HEK293 (cell line): Measurements from ENCODE around the gene CCDC187.

ENCODE experiments used
- CTCF ChIA-PET: fragments of 350-600 bp; formaldehyde crosslinking; extraction: SDS; loops from one replicate; lab custom pipeline; 2021; ENCODE audit warnings: antibody characterized with exemption; lab: Yijun Ruan, JAX
- POLR2A ChIA-PET: fragments of 300-600 bp; formaldehyde crosslinking; extraction: SDS; loops from one replicate; lab custom pipeline; 2020; ENCODE audit warnings: antibody characterized with exemption, inconsistent platforms; lab: Yijun Ruan, JAX
- H3K27ac ChIP-seq: fragments of 200-500 bp; sonication (Bioruptor generic); 2 replicates; pipeline ENCODE4 v1.5.1; 2014; ENCODE audit warnings: low read depth, low read length, control low read depth, inconsistent platforms; ENCODE audit errors: extremely low read depth
- H3K36me3 ChIP-seq, 2 experiments: fragments of 200-500 bp in 1 of 2; sonication (Bioruptor generic) in 1 of 2; 1 replicate in 1 of 2; 2 replicates in 1 of 2; pipeline ENCODE4 v1.5.1; 2014 to 2017; ENCODE audit warnings: inconsistent platforms in 2 of 2, low read length in 2 of 2; ENCODE audit not compliant: control insufficient read depth in 2 of 2, insufficient read depth in 1 of 2
- H3K4me1 ChIP-seq: fragments of 200-500 bp; sonication (Bioruptor generic); 2 replicates; pipeline ENCODE4 v1.5.1; 2014; ENCODE audit warnings: mild to moderate bottlenecking, low read length, inconsistent platforms; ENCODE audit not compliant: control insufficient read depth, insufficient read depth
- H3K4me3 ChIP-seq: 2 replicates; pipeline ENCODE4 v1.5.1; 2011; ENCODE audit warnings: low read depth, mild to moderate bottlenecking, control low read depth, low read length, moderate library complexity
- H3K9me3 ChIP-seq: fragments of 200-500 bp; sonication (Bioruptor generic); 2 replicates; pipeline ENCODE4 v1.5.1; 2014; ENCODE audit warnings: low read depth, low read length, inconsistent platforms; ENCODE audit not compliant: control insufficient read depth, insufficient read depth
- EGR2 ChIP-seq: fragments of 450-650 bp; formaldehyde crosslinking; IDR thresholded peaks from 2 replicates; pipeline ENCODE4 v1.5.1; 2016; ENCODE audit warnings: low read depth, missing biosample characterization, missing genetic modification characterization
- KLF8 ChIP-seq: fragments of 450-650 bp; formaldehyde crosslinking; IDR thresholded peaks from 2 replicates; pipeline ENCODE4 v1.5.1; 2016; ENCODE audit warnings: missing biosample characterization, missing genetic modification characterization
- PBX3 ChIP-seq: sonication (generic); formaldehyde crosslinking; IDR thresholded peaks from 2 replicates; pipeline ENCODE4 v1.8.1; 2022; ENCODE audit warnings: mild to moderate bottlenecking, moderate library complexity, missing genetic modification reagents
- PRDM10 ChIP-seq: fragments of 450-650 bp; formaldehyde crosslinking; IDR thresholded peaks from 2 replicates; pipeline ENCODE4 v1.5.1; 2016; ENCODE audit warnings: missing biosample characterization, missing genetic modification characterization
- SP2 ChIP-seq: fragments of 450-650 bp; formaldehyde crosslinking; IDR thresholded peaks from 2 replicates; pipeline ENCODE4 v1.5.1; 2016; ENCODE audit warnings: missing biosample characterization, missing genetic modification characterization
- YY1 ChIP-seq: fragments of 450-650 bp; formaldehyde crosslinking; IDR thresholded peaks from 2 replicates; pipeline ENCODE4 v1.5.1; 2018; ENCODE audit warnings: missing biosample characterization, missing genetic modification characterization
- ZFHX2 ChIP-seq: fragments of 450-650 bp; formaldehyde crosslinking; conservative IDR thresholded peaks from 2 replicates; pipeline ENCODE4 v1.5.1; 2016; ENCODE audit warnings: missing biosample characterization, missing genetic modification characterization
- ZIC2 ChIP-seq: fragments of 450-650 bp; formaldehyde crosslinking; IDR thresholded peaks from 2 replicates; pipeline ENCODE4 v1.5.1; 2016; ENCODE audit warnings: missing biosample characterization, missing genetic modification characterization
- ZNF350 ChIP-seq: fragments of 450-650 bp; formaldehyde crosslinking; IDR thresholded peaks from 2 replicates; pipeline ENCODE4 v1.5.0; 2017; ENCODE audit warnings: missing biosample characterization, mild to moderate bottlenecking, missing genetic modification characterization
- ZNF558 ChIP-seq: fragments of 450-650 bp; formaldehyde crosslinking; IDR thresholded peaks from 2 replicates; pipeline ENCODE4 v1.5.1; 2016; ENCODE audit warnings: missing biosample characterization, missing genetic modification characterization
- ZNF623 ChIP-seq: fragments of 450-650 bp; formaldehyde crosslinking; IDR thresholded peaks from 2 replicates; pipeline ENCODE4 v1.5.1; 2016; ENCODE audit warnings: missing biosample characterization, missing genetic modification characterization
- ZNF624 ChIP-seq: fragments of 450-650 bp; formaldehyde crosslinking; IDR thresholded peaks from 2 replicates; pipeline ENCODE4 v1.5.1; 2017; ENCODE audit warnings: missing biosample characterization, missing genetic modification characterization
- ZNF654 ChIP-seq: fragments of 450-650 bp; formaldehyde crosslinking; IDR thresholded peaks from 2 replicates; pipeline ENCODE4 v1.5.1; 2016; ENCODE audit warnings: low read depth, missing biosample characterization, missing genetic modification characterization
- ZSCAN16 ChIP-seq: fragments of 450-650 bp; formaldehyde crosslinking; IDR thresholded peaks from 2 replicates; pipeline ENCODE4 v1.5.1; 2016; ENCODE audit warnings: missing biosample characterization, missing genetic modification characterization
- TF ChIP-seq, protein P1 (sequence below): fragments of 450-650 bp; formaldehyde crosslinking; IDR thresholded peaks from 2 replicates; pipeline ENCODE4 v1.5.1; 2017; ENCODE audit warnings: missing biosample characterization, missing genetic modification characterization
- TF ChIP-seq, protein P2 (sequence below): fragments of 450-650 bp; formaldehyde crosslinking; IDR thresholded peaks from 2 replicates; pipeline ENCODE4 v1.5.1; 2016; ENCODE audit warnings: missing biosample characterization, missing genetic modification characterization

CCDC187 gene

DNA sequence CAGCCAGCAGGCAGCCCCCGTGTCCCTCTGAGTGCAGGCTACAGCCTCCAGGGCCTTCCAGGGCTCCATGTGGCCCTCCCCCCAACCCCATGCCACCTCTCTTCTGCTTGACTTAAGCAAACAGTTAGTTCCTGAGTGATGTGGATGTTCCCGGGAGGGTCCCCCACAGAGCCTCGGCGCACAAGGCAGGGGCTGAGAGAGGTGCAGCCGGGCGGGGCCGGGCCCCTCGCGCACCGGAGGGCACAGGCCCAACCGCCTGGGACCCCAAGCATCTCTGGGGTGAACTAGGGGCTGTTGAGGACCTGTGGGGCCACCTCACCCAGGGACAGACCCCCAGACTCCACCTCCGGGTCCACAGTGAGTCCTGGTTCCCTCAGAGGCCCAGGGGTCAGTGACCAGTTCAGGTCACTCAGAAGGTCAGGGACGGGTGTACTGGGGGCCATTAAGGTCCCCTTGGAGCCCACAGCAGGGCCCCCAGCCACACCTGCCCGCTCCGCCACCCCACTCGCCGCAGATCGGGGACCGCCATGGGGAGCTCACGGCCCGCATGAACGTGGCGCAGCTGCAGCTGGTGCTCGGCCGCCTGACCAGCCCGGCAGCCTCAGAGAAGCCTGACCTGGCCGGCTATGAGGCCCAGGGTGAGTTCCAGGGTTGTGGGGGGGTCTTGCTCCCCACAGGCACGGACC lies 36.6 kb upstream of the CCDC187 start:
- ChIA-PET POLR2A (interaction anchor here (1.2 kb wide), 1 partner anchor 22 kb away, joined by 6 read pairs; no protein-coding TSS in a partner anchor), CTCF (interaction anchor here (0.6 to 2.2 kb wide), 10 partner anchors 10 to 60 kb away, joined by 3 to 23 read pairs (median 8); partner anchors contain the start of gene DNLZ)
- Histone ChIP-seq H3K36me3 (peaks cover 0 to 62% of the 10 kb centered on the region in 2 experiments; a peak in 1 of 3 replicates), H3K4me1 (no peaks in the 10 kb centered on the region), H3K4me3 (no peak overlapping the region), H3K9me3 (no peaks in the 10 kb centered on the region), H3K27ac (no peak overlapping the region)
- TF ChIP-seq ZNF558 (no peak), ZNF654 (no peak), ZIC2 (tag by site-specific recombination) (no peak), ZFHX2 (tag by site-specific recombination) (0 out of 2 replicates have a peak, but pooled peaks have one; percentile 3), ZNF624 (tag by site-specific recombination) (no peak)

- Histone ChIP-seq H3K9me3 (no peaks in the 10 kb centered on the region), H3K4me1 (no peaks in the 10 kb centered on the region), H3K4me3 (no peak overlapping the region), H3K36me3 (peaks cover 0 to 62% of the 10 kb centered on the region in 2 experiments; a peak in 1 of 3 replicates), H3K27ac (no peak overlapping the region)
- POLR2A ChIA-PET, result interaction anchor here (1.2 kb wide), 1 partner anchor 23 kb away, joined by 6 read pairs; no protein-coding TSS in a partner anchor
- TF ChIP-seq, protein P1, sequence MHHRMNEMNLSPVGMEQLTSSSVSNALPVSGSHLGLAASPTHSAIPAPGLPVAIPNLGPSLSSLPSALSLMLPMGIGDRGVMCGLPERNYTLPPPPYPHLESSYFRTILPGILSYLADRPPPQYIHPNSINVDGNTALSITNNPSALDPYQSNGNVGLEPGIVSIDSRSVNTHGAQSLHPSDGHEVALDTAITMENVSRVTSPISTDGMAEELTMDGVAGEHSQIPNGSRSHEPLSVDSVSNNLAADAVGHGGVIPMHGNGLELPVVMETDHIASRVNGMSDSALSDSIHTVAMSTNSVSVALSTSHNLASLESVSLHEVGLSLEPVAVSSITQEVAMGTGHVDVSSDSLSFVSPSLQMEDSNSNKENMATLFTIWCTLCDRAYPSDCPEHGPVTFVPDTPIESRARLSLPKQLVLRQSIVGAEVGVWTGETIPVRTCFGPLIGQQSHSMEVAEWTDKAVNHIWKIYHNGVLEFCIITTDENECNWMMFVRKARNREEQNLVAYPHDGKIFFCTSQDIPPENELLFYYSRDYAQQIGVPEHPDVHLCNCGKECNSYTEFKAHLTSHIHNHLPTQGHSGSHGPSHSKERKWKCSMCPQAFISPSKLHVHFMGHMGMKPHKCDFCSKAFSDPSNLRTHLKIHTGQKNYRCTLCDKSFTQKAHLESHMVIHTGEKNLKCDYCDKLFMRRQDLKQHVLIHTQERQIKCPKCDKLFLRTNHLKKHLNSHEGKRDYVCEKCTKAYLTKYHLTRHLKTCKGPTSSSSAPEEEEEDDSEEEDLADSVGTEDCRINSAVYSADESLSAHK, result no peak
- TF ChIP-seq EGR2 (peak; percentile 83), ZNF350 (tag by site-specific recombination) (no peak), ZFHX2 (tag by site-specific recombination) (peak; percentile 87), SP2 (tag by site-specific recombination) (peak; percentile 37; the same call in 1 of the 2 replicates), KLF8 (tag by site-specific recombination) (peak; percentile 22; the same call in 1 of the 2 replicates)
- CTCF ChIA-PET, result interaction anchor here (0.6 to 2.2 kb wide), 20 partner anchors 10 to 145 kb away, joined by 3 to 23 read pairs (median 5); partner anchors contain the start of gene DNLZ
Observed at GRCh38 chr9:136339958-136340310, 36.0 kb upstream of the CCDC187 start.

- H3K4me1 ChIP-seq, result no peaks in the 10 kb centered on the region
- no peak overlapping the region for H3K27ac ChIP-seq
- no peaks in the 10 kb centered on the region for H3K9me3 ChIP-seq
- H3K36me3 ChIP-seq, result peaks cover 0 to 68% of the 10 kb centered on the region in 2 experiments; a peak in 1 of 3 replicates
- H3K4me3 ChIP-seq, result no peak overlapping the region
- ChIA-PET CTCF (interaction anchor here (0.6 to 2.2 kb wide), 21 partner anchors 9 to 145 kb away, joined by 3 to 23 read pairs (median 5); partner anchors contain the start of gene DNLZ), POLR2A (no interaction called here)
- no peak for TF ChIP-seq ZSCAN16 (tag by site-specific recombination)
- TF ChIP-seq, protein P1, result 0 out of 2 replicates have a peak, but pooled peaks have one; percentile 28
- no peak for TF ChIP-seq YY1 (tag by site-specific recombination)
- TF ChIP-seq, protein P2, sequence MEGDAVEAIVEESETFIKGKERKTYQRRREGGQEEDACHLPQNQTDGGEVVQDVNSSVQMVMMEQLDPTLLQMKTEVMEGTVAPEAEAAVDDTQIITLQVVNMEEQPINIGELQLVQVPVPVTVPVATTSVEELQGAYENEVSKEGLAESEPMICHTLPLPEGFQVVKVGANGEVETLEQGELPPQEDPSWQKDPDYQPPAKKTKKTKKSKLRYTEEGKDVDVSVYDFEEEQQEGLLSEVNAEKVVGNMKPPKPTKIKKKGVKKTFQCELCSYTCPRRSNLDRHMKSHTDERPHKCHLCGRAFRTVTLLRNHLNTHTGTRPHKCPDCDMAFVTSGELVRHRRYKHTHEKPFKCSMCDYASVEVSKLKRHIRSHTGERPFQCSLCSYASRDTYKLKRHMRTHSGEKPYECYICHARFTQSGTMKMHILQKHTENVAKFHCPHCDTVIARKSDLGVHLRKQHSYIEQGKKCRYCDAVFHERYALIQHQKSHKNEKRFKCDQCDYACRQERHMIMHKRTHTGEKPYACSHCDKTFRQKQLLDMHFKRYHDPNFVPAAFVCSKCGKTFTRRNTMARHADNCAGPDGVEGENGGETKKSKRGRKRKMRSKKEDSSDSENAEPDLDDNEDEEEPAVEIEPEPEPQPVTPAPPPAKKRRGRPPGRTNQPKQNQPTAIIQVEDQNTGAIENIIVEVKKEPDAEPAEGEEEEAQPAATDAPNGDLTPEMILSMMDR (tag by site-specific recombination), result peak; percentile 76
- TF ChIP-seq ZNF623 (tag by site-specific recombination), result no peak
- TF ChIP-seq PRDM10 (tag by site-specific recombination), result peak; percentile 91
- no peak for TF ChIP-seq SP2 (tag by site-specific recombination)
- no peak for TF ChIP-seq PBX3 (CRISPR knock-in tag)
Observed at GRCh38 chr9:136339173-136339957, 35.5 kb upstream of the CCDC187 start.
